HL-60 (cell line): ENCODE data around the gene HRH1.

ENCODE experiments used
- DNase-seq, 2 experiments: peaks; one replicate each; pipeline ENCODE4 v3.0.0-alpha.2; 2010 to 2020; ENCODE audit warnings: low read depth in 1 of 2, low spot score in 1 of 2
- H3K27ac ChIP-seq: fragments of 250-450 bp; sonication (Bioruptor Pico); replicated peaks from 2 replicates; pipeline ENCODE4 v1.5.1; 2020; ENCODE audit warnings: mild to moderate bottlenecking, moderate library complexity
- H3K27me3 ChIP-seq: fragments of 250-450 bp; sonication (Bioruptor Pico); 2 replicates; pipeline ENCODE4 v1.5.1; 2021; ENCODE audit warnings: mild to moderate bottlenecking, moderate library complexity; ENCODE audit not compliant: insufficient read depth, poor library complexity, severe bottlenecking
- H3K4me3 ChIP-seq: replicated peaks from 2 replicates; pipeline ENCODE4 v1.5.1; 2011; ENCODE audit warnings: mild to moderate bottlenecking, control low read depth, low read length; ENCODE audit not compliant: insufficient read depth
- GABPA ChIP-seq: IDR thresholded peaks from 2 replicates; pipeline ENCODE4 v1.6.1; 2012; ENCODE audit warnings: low read depth
- POLR2AphosphoS5 ChIP-seq: IDR thresholded peaks from 2 replicates; pipeline ENCODE4 v1.6.1; 2012; ENCODE audit warnings: low read depth
- SPI1 ChIP-seq: IDR thresholded peaks from 2 replicates; pipeline ENCODE4 v1.6.1; 2012; ENCODE audit warnings: low read depth, mild to moderate bottlenecking, borderline replicate concordance
- TF ChIP-seq, protein P1 (sequence below): IDR thresholded peaks from one replicate; pipeline ENCODE4 v1.5.1; 2011; ENCODE audit warnings: low read length, control low read depth, inconsistent platforms; ENCODE audit not compliant: insufficient read depth
- TF ChIP-seq, protein P2 (sequence below): IDR thresholded peaks from 2 replicates; pipeline ENCODE4 v1.6.1; 2012; ENCODE audit warnings: low read depth; ENCODE audit not compliant: insufficient replicate concordance

The HRH1 gene

DNA sequence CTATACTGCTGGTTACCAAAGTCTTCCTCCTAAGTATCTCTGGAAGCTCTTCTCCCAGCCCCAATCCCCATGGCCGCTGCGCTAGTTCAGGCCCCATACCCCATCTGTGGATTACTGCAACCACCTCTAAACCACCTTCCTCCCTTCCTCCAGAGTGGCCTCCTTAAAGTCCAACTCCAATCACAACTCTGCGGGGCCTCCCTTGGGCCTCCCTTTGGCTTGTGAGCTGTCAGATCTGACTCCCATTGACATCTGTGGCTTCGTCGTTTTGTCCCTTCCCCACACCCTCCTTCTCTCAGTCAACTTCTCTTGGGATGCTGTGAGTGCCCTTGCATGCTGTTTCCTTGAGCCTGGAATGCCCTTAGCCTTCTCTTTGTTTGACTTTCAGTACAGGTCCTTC is 9.3 kb upstream of the HRH1 start:
- TF ChIP-seq POLR2AphosphoS5, result no peak
- TF ChIP-seq SPI1, result no peak
- no peak for TF ChIP-seq GABPA
- TF ChIP-seq, protein P1, sequence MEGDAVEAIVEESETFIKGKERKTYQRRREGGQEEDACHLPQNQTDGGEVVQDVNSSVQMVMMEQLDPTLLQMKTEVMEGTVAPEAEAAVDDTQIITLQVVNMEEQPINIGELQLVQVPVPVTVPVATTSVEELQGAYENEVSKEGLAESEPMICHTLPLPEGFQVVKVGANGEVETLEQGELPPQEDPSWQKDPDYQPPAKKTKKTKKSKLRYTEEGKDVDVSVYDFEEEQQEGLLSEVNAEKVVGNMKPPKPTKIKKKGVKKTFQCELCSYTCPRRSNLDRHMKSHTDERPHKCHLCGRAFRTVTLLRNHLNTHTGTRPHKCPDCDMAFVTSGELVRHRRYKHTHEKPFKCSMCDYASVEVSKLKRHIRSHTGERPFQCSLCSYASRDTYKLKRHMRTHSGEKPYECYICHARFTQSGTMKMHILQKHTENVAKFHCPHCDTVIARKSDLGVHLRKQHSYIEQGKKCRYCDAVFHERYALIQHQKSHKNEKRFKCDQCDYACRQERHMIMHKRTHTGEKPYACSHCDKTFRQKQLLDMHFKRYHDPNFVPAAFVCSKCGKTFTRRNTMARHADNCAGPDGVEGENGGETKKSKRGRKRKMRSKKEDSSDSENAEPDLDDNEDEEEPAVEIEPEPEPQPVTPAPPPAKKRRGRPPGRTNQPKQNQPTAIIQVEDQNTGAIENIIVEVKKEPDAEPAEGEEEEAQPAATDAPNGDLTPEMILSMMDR, result no peak
- TF ChIP-seq, protein P2, sequence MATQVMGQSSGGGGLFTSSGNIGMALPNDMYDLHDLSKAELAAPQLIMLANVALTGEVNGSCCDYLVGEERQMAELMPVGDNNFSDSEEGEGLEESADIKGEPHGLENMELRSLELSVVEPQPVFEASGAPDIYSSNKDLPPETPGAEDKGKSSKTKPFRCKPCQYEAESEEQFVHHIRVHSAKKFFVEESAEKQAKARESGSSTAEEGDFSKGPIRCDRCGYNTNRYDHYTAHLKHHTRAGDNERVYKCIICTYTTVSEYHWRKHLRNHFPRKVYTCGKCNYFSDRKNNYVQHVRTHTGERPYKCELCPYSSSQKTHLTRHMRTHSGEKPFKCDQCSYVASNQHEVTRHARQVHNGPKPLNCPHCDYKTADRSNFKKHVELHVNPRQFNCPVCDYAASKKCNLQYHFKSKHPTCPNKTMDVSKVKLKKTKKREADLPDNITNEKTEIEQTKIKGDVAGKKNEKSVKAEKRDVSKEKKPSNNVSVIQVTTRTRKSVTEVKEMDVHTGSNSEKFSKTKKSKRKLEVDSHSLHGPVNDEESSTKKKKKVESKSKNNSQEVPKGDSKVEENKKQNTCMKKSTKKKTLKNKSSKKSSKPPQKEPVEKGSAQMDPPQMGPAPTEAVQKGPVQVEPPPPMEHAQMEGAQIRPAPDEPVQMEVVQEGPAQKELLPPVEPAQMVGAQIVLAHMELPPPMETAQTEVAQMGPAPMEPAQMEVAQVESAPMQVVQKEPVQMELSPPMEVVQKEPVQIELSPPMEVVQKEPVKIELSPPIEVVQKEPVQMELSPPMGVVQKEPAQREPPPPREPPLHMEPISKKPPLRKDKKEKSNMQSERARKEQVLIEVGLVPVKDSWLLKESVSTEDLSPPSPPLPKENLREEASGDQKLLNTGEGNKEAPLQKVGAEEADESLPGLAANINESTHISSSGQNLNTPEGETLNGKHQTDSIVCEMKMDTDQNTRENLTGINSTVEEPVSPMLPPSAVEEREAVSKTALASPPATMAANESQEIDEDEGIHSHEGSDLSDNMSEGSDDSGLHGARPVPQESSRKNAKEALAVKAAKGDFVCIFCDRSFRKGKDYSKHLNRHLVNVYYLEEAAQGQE, result no peak
- Histone ChIP-seq H3K27me3 (no peaks in the 10 kb centered on the region), H3K27ac (no peak overlapping the region), H3K4me3 (no peak overlapping the region)
- no peak for DNase-seq

- no peak for DNase-seq
- TF ChIP-seq GABPA (no peak), POLR2AphosphoS5 (no peak), SPI1 (no peak)
- TF ChIP-seq, protein P2, result no peak
- TF ChIP-seq, protein P1, result no peak
- no peak overlapping the region for H3K4me3 ChIP-seq
- no peak overlapping the region for H3K27ac ChIP-seq
- no peaks in the 10 kb centered on the region for H3K27me3 ChIP-seq
Observed at GRCh38 chr3:11145888-11146287, 8.4 kb upstream of the HRH1 start.

- H3K4me3 ChIP-seq, result no peak overlapping the region
- TF ChIP-seq POLR2AphosphoS5, result no peak
- TF ChIP-seq, protein P2, result no peak
- no peak for TF ChIP-seq GABPA
- TF ChIP-seq, protein P1, result no peak
- TF ChIP-seq SPI1, result no peak
- H3K27ac ChIP-seq, result no peak overlapping the region
- no peaks in the 10 kb centered on the region for H3K27me3 ChIP-seq
- DNase-seq, result no peak
Observed at GRCh38 chr3:11146773-11147660, 7.3 kb upstream of the HRH1 start.
